ENCODE data around the gene TOR1B.
"Not testable (repeated sequence)": the region's sequence is repeated elsewhere in the genome, so short reads cannot be mapped to it uniquely, and the experiment has no call there.

The TOR1B gene

DNA sequence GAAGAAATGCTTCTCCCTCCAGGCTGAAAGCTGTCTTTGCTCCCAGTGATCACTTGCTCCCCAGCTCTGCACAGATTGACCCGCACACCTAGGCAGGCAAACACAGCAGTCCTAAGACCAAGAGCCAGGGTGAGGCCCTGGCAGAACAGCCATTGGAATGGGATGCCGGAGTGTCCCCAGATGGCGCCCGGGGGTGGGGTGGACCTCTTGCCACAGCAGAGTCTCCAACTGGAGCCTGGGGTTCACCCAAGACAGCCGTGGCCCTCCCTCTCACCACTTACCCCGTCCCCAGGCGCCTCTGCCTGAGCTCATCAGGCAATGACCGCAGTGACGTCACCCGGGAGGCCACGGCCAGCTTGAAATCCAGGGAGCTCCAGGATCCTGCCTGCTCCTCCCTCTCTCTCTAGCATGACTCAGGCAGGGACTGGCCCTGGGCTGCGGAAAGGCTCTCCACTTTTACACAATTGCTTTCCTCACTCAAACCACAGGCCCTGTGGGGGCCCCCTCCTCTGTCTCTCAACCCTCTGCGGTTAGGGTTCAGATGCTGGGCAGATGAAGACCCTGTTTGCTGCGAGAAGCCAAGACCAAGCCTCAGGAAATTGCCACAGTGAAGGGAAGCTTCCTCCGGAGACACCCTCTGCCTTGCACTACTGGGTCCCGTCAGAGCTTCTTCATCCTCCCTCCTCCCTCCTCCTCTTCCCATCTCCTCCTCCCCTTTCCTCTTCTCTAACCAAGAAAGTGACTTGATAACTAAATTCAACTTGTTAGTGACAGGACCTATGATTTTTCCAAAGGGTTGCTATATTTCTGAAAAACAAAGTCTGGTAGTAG, 25.8 kb upstream of the TOR1B start:
- DNase-seq = peak; percentile 43

DNA sequence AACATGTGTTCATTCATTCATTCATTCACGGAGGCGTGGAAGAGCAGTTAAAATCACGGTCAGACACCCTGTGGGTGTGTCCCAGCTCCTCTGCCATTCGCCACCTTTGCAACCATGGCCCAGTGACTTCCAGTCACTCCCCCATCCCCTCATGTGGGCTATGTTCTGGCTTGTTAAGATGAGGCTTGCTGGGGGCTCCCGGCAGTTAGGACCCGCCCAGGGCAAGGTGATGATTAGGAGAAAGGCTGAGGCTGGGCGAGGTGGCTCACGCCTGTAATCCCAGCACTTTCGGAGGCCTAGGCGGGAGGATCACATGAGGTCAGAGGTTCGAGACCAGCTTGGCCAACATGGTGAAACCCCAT, 25.2 kb upstream of the TOR1B start:
- no peak for DNase-seq

DNA sequence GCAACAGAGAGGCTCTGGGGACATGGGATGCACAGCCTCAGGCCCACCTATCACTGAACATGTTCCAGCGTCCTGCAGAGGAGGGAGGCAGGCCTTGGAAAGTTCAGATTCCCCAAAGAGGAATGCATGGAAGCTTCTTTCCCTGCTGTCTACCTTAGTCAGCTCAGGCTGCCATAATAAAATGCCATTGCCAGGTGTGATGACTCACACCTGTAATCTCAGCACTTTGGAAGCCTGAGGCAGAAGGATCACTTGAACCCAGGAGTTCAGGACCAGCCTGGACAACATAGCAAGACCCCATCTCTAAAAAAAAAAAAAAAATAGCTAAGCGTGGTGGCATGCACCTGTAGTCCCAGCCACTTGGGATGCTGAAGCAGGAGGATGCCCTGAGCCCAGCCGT, 24.5 kb upstream of the TOR1B start:
- no peak for DNase-seq

- no peak for DNase-seq
Measured at GRCh38 chr9:129779560-129780190, 23.3 kb upstream of the TOR1B start.

DNA sequence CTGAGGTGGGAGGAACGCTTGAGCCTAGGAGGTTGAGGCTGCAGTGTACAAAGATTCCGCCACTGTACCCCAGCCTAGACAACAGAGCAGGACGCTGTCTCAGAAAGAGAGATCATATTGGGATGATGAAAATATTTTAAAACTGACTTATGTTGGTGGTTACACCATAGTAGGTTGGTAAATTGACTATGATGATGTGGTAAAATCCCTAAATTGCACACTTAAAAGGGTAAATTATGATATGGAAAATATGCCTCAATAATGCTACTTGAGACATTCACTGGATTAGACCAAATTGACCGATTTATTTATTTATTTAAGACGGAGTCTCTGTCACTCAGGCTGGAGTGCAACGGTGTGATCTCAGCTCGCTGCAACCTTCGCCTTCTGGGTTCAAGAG, 21.9 kb upstream of the TOR1B start:
- no peak for DNase-seq

DNA sequence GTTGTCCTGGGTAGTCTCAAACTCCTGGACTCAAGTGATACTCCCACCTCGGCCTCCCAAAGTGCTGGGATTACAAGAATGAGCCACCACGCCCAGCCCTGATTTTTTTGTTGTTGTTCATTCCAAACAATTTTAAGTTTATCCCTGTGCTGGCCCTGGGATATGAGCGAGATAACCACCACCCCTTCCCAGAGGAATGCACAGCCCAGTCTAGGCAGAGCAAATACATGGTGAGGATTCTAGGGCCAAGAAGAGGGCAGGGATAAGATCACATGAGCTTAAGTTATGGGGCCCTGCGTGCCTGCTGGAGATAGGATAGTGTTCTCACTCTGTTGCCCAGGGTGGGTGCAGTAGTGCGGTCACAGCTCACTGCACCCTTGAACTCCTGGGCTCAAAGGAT, 21.0 kb upstream of the TOR1B start:
- DNase-seq = no peak

- DNase-seq = peak; percentile 83
Measured at GRCh38 chr9:129783516-129784361, 19.2 kb upstream of the TOR1B start.

DNA sequence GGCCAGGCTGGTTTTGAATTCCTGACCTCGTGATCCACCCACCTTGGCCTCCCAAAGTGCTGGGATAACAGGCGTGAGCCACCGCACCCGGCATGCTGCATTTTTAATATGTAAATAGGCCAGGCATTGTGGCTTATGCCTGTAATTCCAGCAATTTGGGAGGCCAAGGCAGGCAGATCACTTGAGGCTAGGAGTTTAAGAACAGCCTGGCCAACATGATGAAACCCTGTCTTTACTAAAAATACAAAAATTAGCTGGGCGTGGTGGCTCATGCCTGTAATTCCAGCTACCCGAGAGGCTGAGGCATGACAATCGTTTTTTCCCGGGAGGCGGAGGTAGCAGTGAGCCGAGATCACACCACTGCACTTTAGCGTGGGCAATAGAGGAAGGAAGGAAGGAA, 18.0 kb upstream of the TOR1B start:
- not testable (repeated sequence) for DNase-seq

GRCh38 chr9:129785866-129786265, 17.1 kb upstream of the TOR1B start:
- DNase-seq = no peak

- no peak for DNase-seq
Measured at GRCh38 chr9:129786481-129786880, 16.5 kb upstream of the TOR1B start.

DNA sequence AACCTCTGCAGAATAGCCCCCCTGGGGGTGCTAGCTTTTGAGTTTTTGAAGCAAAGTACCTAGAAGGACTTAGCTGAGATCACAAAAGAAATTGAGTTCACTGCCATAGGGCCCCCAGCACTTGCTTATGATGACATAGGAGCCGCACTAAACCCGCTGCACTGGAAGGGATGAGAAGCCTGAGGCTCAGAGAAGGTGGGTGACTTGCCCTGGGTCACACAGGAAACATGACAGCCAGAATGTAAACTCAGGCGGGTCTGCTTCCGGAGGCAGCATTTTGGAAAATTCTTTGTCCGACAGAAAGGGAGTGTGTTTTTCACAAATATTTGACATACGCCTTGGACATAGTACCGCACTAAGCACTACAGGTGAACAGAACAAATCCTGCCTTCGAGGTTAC, 8.4 kb upstream of the TOR1B start:
- DNase-seq = no peak

DNA sequence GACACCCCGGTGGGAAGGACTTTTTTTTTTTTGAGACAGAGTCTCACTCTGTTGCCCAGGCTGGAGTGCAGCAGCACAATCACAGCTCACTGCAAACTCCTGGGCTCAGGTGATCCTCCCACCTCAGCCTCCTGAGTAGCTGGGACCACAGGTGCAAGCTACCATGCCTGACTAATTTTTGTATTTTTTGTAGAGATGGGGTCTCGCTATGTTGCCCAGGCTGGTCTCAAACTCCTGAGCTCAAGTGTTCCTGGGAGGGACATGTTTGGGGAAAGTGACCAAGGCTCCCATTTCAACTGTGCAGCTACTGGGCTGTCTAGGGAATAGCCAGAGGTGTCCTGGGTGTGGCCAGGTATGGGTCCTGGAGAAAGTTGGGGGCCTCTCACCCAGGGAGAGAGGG, 7.0 kb upstream of the TOR1B start:
- DNase-seq = not testable (repeated sequence)

- DNase-seq = no peak
Measured at GRCh38 chr9:129798973-129799372, 4.0 kb upstream of the TOR1B start.

DNA sequence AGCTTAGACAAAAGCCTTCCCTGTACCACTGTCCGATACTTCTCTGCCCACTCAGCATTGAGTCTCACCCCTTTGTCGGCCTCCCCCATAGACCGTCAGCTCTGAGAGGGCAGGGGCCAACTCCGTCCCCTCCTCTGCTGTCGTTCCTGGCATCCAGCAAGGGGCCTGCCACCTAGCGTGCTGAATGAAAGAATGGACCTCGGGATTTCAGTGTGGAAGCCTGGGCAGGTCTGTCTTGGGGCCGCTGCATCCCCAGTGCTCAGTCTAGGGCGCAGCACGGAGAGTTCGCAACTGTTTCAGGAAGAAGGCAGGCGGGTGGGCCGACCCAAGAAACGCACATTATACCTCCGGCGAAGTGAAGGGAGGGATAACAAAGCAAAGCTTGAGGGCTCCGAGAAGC, 1.5 kb upstream of the TOR1B start:
- DNase-seq = no peak

DNA sequence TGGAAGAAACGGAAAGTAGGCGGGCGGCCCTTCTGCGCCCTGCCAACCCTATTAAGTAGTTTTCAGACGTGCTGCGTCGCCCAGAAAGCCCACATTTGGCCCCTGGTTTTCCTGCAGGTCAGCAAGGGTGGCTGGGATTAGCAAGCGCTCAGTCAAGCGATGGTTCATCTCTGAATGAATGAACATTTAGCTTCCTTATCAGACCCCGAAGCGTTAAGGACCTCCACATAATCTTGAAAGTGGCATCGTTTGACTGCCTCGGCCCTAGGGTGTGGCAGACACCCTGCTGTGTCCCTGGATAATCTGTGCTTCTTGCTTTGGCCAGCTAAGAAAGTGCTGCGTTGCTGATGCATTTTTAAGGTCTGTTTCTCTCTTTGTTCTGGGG, 684 bp downstream of the TOR1B start:
- no peak for DNase-seq

DNA sequence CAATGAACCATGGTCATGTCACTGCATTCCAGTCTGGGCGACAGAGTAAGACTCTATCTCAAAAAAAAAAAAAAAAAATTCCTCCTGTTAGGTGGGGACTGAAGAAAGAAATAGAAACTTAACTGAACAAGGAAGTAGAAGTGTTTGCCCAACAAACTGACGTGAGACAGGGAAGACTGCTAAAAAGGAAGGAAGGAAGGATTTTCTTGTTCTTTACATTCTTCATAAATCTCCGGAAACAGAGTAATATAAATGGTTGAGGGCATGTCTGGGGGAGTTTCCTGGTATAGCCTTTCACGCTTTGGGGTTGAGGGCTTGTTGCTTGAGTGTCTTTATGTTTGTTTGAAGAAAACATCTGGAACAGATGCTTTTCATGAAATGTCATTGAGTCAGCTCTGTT, 3.1 kb downstream of the TOR1B start:
- DNase-seq = no peak

DNA sequence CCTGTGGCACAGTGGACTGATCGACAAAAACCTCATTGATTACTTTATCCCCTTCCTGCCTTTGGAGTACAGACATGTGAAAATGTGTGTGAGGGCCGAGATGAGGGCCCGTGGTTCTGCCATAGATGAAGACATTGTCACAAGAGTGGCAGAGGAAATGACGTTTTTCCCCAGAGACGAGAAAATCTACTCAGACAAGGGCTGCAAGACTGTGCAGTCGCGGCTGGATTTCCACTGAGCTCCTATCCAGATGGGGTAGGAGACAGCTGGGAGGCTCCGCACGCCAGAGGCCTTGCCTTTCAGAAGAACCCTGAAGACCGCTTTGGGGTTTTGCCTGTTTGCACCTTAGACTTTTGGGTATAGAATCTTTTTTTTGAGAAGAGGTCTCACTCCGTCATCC, 6.4 kb downstream of the TOR1B start:
- DNase-seq = no peak

GRCh38 chr9:129810116-129810515, 7.1 kb downstream of the TOR1B start:
- DNase-seq = no peak

- DNase-seq = no peak
Measured at GRCh38 chr9:129810788-129811187, 7.8 kb downstream of the TOR1B start.

- no peak for DNase-seq
Measured at GRCh38 chr9:129811967-129812363, 9.0 kb downstream of the TOR1B start.

GRCh38 chr9:129812385-129812784, 9.4 kb downstream of the TOR1B start:
- DNase-seq = no peak

GRCh38 chr9:129813661-129814060, 10.7 kb downstream of the TOR1B start:
- DNase-seq = no peak

DNA sequence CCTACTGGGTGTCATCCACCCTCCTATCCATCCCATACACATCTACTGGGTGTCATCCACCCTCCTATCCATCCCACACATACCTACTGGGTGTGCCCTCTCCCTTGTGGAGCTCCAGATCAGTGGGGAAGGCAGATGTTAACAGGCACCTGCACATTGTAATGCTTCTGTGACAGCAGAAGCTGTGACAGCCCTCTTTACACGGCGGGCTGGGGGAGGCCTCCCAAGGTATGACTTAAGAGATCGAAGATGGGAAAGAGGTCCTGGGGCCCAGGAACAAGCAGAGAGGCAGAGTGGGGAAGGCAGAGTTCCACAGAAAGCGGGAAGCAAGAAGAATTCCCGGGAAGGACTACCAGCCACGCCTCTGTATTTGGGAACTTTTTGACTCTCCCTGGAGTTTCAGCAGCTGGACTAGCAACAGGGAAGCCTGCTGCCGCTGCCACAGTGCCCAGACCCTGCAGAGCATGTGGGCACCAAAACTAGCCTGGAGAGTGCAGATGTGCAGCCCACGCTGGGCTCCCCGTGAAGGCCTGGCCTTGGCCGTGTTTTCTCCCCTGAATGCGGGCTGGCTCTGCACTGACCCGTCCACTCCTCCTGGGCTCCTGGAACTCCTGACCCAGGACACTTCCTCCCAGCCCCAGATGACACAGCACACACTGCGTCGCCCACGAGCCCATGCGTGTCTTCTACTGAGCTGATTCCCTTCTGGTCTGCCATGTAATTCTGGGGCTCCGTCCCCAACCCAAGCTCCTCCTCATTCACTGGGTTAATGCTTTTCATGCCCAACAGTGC, 11.6 kb downstream of the TOR1B start:
- no peak for DNase-seq
